GM12878 (cell line): Measurements from ENCODE around the gene C10orf105. TPM values are rescaled to one million over a fixed set of nuclear protein-coding genes. Genes with fewer than 3 reads are reported as not detected.

Experiments used
- ATAC-seq: fragments of 200-7000 bp; cut with Tn5 transposase; 3 replicates; pipeline ENCODE4 v1.9.1; 2020; ENCODE audit warnings: mild to moderate bottlenecking, moderate library complexity
- BruUV-seq: library from RNA; stranded (reverse); fragments of 400-500 nt; replicated peaks from 2 replicates; lab custom pipeline; 2021; lab: Mats Ljungman, UMichigan
- CTCF ChIA-PET: fragments of 300-600 bp; sonication (Branson Sonifier 250); formaldehyde crosslinking; extraction: SDS; loops from one replicate; lab custom pipeline; 2021; ENCODE audit warnings: inconsistent platforms; lab: Yijun Ruan, JAX
- POLR2A ChIA-PET: fragments of 350-600 bp; formaldehyde crosslinking; extraction: SDS; loops from one replicate; lab custom pipeline; 2021; ENCODE audit warnings: inconsistent platforms; lab: Charles Lee
- RAD21 ChIA-PET: fragments of 300-600 bp; sonication (Branson Sonifier 250); formaldehyde crosslinking; loops from one replicate; lab custom pipeline; 2023; ENCODE audit warnings: antibody characterized with exemption; ENCODE audit not compliant: unreplicated experiment; lab: Charles Lee
- SMC1A ChIA-PET: fragments of 300-600 bp; sonication (Branson Sonifier 250); formaldehyde crosslinking; loops from one replicate; lab custom pipeline; 2023; ENCODE audit not compliant: unreplicated experiment, uncharacterized antibody; lab: Charles Lee
- DNase-seq: peaks from one replicate; pipeline ENCODE4 v3.0.0-alpha.2; 2011; ENCODE audit warnings: low read depth, low spot score
- FAIRE-seq: peaks from 3 replicates; lab custom pipeline; 2011; peaks lifted over from hg19 to GRCh38; lab: Jason Lieb, UNC
- H2AFZ ChIP-seq: 2 replicates; pipeline ENCODE4 v1.6.0; 2011; ENCODE audit warnings: low read depth, low read length, control low read depth; ENCODE audit not compliant: control insufficient read depth
- H3K27ac ChIP-seq: 2 replicates; pipeline ENCODE4 v1.5.1; 2011; ENCODE audit warnings: control low read depth; ENCODE audit not compliant: control insufficient read depth, insufficient read depth
- H3K27me3 ChIP-seq, 2 experiments: replicated peaks in 1 of 2; 2 replicates each; pipeline versions ENCODE4 v1.6.0 to v1.6.1; 2011; ENCODE audit warnings: low read length in 1 of 2; ENCODE audit not compliant: control insufficient read depth in 2 of 2, insufficient read depth in 2 of 2
- H3K36me3 ChIP-seq, 2 experiments: 2 replicates each; pipeline ENCODE4 v1.5.1; 2011; ENCODE audit warnings: low read length in 1 of 2; ENCODE audit not compliant: control insufficient read depth in 2 of 2, insufficient read depth in 2 of 2
- H3K4me1 ChIP-seq: 2 replicates; pipeline ENCODE4 v1.6.1; 2011; ENCODE audit warnings: mild to moderate bottlenecking, low read length, moderate library complexity, mixed read lengths; ENCODE audit not compliant: control insufficient read depth, insufficient read depth
- H3K4me2 ChIP-seq: 2 replicates; pipeline ENCODE4 v1.6.0; 2011; ENCODE audit warnings: control low read depth; ENCODE audit not compliant: control insufficient read depth, insufficient read depth
- H3K4me3 ChIP-seq: fragments of 200-600 bp; sonication (generic); 2 replicates; pipeline ENCODE4 v1.5.1; 2016
- H3K79me2 ChIP-seq: 2 replicates; pipeline ENCODE4 v1.6.0; 2011; ENCODE audit warnings: low read length; ENCODE audit not compliant: control insufficient read depth, insufficient read depth
- H3K9ac ChIP-seq: 2 replicates; pipeline ENCODE4 v1.8.0; 2011; ENCODE audit warnings: low read length, control low read depth, mixed read lengths; ENCODE audit not compliant: control insufficient read depth, insufficient read depth
- H3K9me3 ChIP-seq: replicated peaks from 3 replicates; pipeline ENCODE4 v1.5.1; 2011; ENCODE audit warnings: mild to moderate bottlenecking, low read length; ENCODE audit not compliant: control insufficient read depth, insufficient read depth
- H4K20me1 ChIP-seq: 2 replicates; pipeline ENCODE4 v1.6.0; 2011; ENCODE audit not compliant: control insufficient read depth, insufficient read depth
- BCLAF1 ChIP-seq: fragments of 450-650 bp; IDR thresholded peaks from 2 replicates; pipeline ENCODE4 v1.6.1; 2017; ENCODE audit warnings: antibody characterized with exemption, mild to moderate bottlenecking, moderate library complexity
- MTA2 ChIP-seq: fragments of 450-650 bp; IDR thresholded peaks from 2 replicates; pipeline ENCODE4 v1.6.1; 2016; ENCODE audit warnings: low read depth, mild to moderate bottlenecking, moderate library complexity
- NFYB ChIP-seq: IDR thresholded peaks from 2 replicates; pipeline ENCODE4 v1.6.1; 2011; ENCODE audit warnings: low read depth, mild to moderate bottlenecking, low read length, improper control_type of control experiment, moderate library complexity; ENCODE audit not compliant: insufficient read depth
- PRDM15 ChIP-seq: fragments of 450-650 bp; formaldehyde crosslinking; IDR thresholded peaks from 2 replicates; pipeline ENCODE4 v1.4.0; 2020; ENCODE audit warnings: mild to moderate bottlenecking, moderate library complexity
- SMARCA5 ChIP-seq: fragments of 450-650 bp; IDR thresholded peaks from 2 replicates; pipeline ENCODE4 v1.6.1; 2017; ENCODE audit warnings: mild to moderate bottlenecking
- SREBF1 ChIP-seq: IDR thresholded peaks from 2 replicates; pipeline ENCODE4 v1.6.1; 2012; ENCODE audit warnings: mild to moderate bottlenecking, low read length
- ZBTB40 ChIP-seq: fragments of 450-650 bp; IDR thresholded peaks from 2 replicates; pipeline ENCODE4 v1.6.1; 2016; ENCODE audit warnings: mild to moderate bottlenecking, moderate library complexity, borderline replicate concordance
- WGBS: methylation state at CpG from one replicate; pipeline ENCODE4 v1.1.6; 2016; ENCODE audit warnings: low lambda C conversion rate; ENCODE audit not compliant: insufficient replicate concordance, insufficient coverage; ENCODE audit errors: missing lambda C conversion rate; 5-methylcytosine and 5-hydroxymethylcytosine counted together
- in situ Hi-C: fragments of 300-500 bp; cut with MboI; formaldehyde crosslinking; loops from 9 replicates; pipeline ENCODE4 v1.14.3; 2018; ENCODE audit warnings: mixed read lengths
- intact Hi-C: fragments of 100-400 bp; cut with micrococcal nuclease; formaldehyde crosslinking; loops from one replicate; pipeline ENCODE4 v1.14.2; 2022; ENCODE audit not compliant: unreplicated experiment
- polyA plus RNA-seq, 11 experiments: library from polyadenylated mRNA; depleted of rRNA in 4 of 11; unstranded in 6 of 11; stranded (reverse) in 5 of 11; fragments of >200 nt; fragmentation: Nextera tagmentation in 4 of 11; fragmentation: Illumina TruSeq in 1 of 11; extraction: Ambion mirVana in 4 of 11; extraction: Trizol in 1 of 11; gene quantifications; 1 replicate in 1 of 11; 2 replicates in 10 of 11; pipeline versions ENCODE4 v1.2.1 to v1.2.3, GENCODE V29; 2011 to 2016; ENCODE audit warnings: inconsistent platforms in 2 of 11, missing spikeins in 2 of 11, low read depth in 1 of 11
- total RNA-seq, 4 experiments: library from RNA; depleted of rRNA in 3 of 4; stranded (reverse); fragments of >200 nt in 3 of 4; fragmentation: Illumina TruSeq in 1 of 4; extraction: Trizol in 1 of 4; gene quantifications; 2 replicates each; pipeline versions ENCODE4 v1.2.1 to v1.2.3, GENCODE V29; 2013 to 2021
- TF ChIP-seq, protein P1 (sequence below): IDR thresholded peaks from 2 replicates; pipeline ENCODE4 v1.6.1; 2011; ENCODE audit warnings: low read depth, mild to moderate bottlenecking, low read length, moderate library complexity, borderline replicate concordance; ENCODE audit errors: extremely low read depth

The C10orf105 gene
- total and polyA plus RNA-seq, 10 of the 15 experiments (the other 5 are each of a cell fraction or from before 2014, with no cell fraction given), result 0.04 to 0.06 (median 0.05) TPM; not detected in 7

- no TSS peak for BruUV-seq
- TF ChIP-seq, protein P1, sequence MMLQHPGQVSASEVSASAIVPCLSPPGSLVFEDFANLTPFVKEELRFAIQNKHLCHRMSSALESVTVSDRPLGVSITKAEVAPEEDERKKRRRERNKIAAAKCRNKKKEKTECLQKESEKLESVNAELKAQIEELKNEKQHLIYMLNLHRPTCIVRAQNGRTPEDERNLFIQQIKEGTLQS, result no peak
- TF ChIP-seq MTA2, result no peak
- no peak for TF ChIP-seq BCLAF1
- TF ChIP-seq ZBTB40, result no peak
- no peak for TF ChIP-seq PRDM15 (CRISPR knock-in tag)
- TF ChIP-seq NFYB, result no peak
- TF ChIP-seq SMARCA5, result no peak
- no peak for TF ChIP-seq SREBF1
These were observed 17.6 kb upstream of the C10orf105 start for GRCh38 chr10:71737001-71737833.

More at GRCh38 chr10:71737001-71737833, 17.6 kb upstream of the C10orf105 start:
- intact Hi-C loops (no loop called here), in situ Hi-C loops (no loop called here)
- no peak overlapping the region for H3K4me2 ChIP-seq
- FAIRE-seq (no peak), DNase-seq (no peak), ATAC-seq (no peak)
- no peak overlapping the region for H3K9ac ChIP-seq
- ChIA-PET POLR2A (no interaction called here), CTCF (interaction anchor here (1.3 kb wide), 1 partner anchor 29 kb away, joined by 4 read pairs; no protein-coding TSS in a partner anchor), SMC1A (no interaction called here), RAD21 (no interaction called here)
- 85% methylated on average over 12 of the region's 12 CpGs for WGBS
- H3K4me1 ChIP-seq, result peaks cover 17% of the 10 kb centered on the region
- no peaks in the 10 kb centered on the region for H3K27me3 ChIP-seq
- no peaks in the 10 kb centered on the region for H3K36me3 ChIP-seq
- H2AFZ ChIP-seq, result no peak overlapping the region
- no peak overlapping the region for H3K27ac ChIP-seq
- no peaks in the 10 kb centered on the region for H3K79me2 ChIP-seq
- no peak overlapping the region for H3K4me3 ChIP-seq
- no peaks in the 10 kb centered on the region; the same call in 2 of the 3 replicates for H3K9me3 ChIP-seq
- H4K20me1 ChIP-seq, result no peaks in the 10 kb centered on the region
